ENCODE data around the gene CRACDL.

Gene CRACDL

GRCh38 chr2:98746426-98746825, 189.6 kb downstream of the CRACDL start:
- no peak for DNase-seq

DNA sequence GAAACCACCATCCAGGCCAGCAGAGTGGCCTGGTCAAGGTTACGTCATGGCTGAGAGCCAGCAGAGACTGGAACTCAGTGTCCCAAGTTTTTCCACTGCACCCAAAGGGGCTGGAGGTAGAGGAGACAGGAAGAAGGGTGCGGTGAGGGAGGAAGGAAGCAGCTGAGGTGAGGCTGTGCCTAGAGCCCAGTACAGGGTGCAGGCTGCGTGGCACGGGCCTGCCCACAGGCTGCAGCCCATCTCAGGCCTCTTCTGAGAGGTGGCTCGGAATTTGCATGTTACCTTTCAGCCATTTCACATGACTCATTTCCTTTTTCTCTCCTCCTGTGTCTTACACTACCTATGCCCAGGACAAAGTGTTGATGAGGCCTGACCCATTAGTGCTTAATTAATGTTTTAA, 191.4 kb downstream of the CRACDL start:
- no peak for DNase-seq

All from fibroblast of skin of back (primary cell).